Measurements from ENCODE around the gene CCL25. TPM values are rescaled to one million over a fixed set of nuclear protein-coding genes. Genes with fewer than 3 reads are reported as not detected.

Gene CCL25
- total RNA-seq, 2 donors from 2014 or later: 0.60 TPM; not detected in 1

DNA sequence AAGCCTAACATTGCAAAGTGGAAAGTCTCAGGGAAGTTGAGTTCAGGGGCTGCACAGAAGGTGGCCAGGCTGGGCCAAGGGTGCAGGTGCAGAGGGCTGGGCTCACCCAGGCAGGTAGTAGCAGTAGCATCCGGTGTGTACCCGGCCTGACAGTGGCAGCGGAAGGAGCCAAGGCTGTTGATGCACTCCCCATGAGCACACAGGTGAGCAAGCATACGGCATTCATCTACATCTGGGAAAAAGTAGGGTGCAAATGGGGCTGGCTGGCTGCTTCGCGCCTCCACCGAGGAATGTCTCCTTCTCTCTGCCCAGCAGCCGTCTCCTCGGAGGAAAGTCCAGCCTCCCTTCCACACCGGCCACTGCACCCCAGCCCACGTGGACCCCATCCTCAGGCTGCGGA lies 30.6 kb downstream of the CCL25 start:
- DNase-seq (no peak), ATAC-seq (replicated peaks in 1 of 2) (no peak)
- Mint-ChIP-seq H3K36me3 (ENCODE audit: insufficient read depth in 2 of 2) (no peaks in the 10 kb centered on the region), H3K27me3 (ENCODE audit: low read depth) (no peaks in the 10 kb centered on the region), H3K4me3 (no peak overlapping the region), H3K27ac (no peak overlapping the region), H3K4me1 (ENCODE audit: low read depth) (no peaks in the 10 kb centered on the region), H3K9me3 (no peaks in the 10 kb centered on the region)

DNA sequence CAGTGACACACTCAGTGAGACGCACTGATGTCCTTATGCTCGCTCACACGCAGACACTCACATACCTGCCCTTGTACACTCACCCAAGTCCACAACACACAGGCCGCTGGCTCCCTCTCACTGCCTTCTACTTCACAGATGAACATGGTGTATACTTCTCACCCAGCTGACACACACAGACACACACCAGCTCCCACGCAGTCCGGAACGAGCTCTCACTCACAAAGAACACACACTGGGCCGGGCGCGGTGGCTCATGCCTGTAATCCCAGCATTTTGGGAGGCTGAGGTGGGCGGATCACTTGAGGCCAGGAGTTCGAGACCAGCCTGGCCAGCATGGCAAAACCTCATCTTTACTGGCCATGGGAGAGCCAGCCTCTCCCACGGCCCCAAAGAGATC lies 31.6 kb downstream of the CCL25 start:
- H3K27ac Mint-ChIP-seq: no peak overlapping the region
- DNase-seq (no peak), ATAC-seq (replicated peaks in 1 of 2) (no peak)
- H3K9me3 Mint-ChIP-seq: no peaks in the 10 kb centered on the region
- H3K4me3 Mint-ChIP-seq: no peak overlapping the region
- H3K36me3 Mint-ChIP-seq (ENCODE audit: insufficient read depth in 2 of 2): no peaks in the 10 kb centered on the region
- no peaks in the 10 kb centered on the region for H3K4me1 Mint-ChIP-seq (ENCODE audit: low read depth)
- no peaks in the 10 kb centered on the region for H3K27me3 Mint-ChIP-seq (ENCODE audit: low read depth)

DNA sequence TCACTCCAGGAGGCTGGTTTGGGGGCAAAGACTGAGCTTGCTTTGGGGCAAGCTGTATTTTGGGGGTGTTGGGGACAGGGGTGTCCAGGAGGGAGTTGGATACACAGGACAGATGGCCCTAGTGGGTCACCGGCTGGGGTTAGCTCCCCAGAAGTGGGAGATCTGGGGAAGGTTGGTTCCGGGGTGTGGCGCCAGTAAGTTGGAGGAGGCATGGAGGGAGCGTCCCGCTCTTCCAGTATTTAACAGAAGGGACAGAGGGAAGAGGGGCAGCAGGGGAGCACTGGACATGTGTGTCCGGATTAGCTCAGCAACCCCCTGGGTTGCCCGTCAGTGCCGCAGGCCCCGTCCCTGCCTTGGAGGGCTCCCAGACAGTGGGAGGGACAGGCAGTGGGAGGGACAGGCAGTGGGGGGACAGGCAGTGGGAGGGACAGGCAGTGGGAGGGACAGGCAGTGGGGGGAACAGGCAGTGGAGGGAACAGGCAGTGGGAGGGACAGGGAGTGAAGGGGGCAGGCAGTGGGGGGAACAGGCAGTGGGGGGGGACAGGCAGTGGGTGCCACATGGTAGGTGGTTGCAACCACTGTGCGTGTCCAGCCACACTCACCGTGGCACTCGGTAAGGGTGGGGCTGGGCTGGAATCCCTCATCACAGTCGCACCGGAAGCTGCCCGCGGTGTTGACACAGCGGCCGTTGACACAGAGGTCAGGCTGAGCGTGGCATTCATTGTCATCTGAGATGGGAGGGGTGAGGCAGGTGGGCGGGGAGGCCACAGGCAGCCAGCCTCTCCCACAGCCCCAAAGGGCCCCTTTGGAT lies 33.2 kb downstream of the CCL25 start:
- no peaks in the 10 kb centered on the region for H3K36me3 Mint-ChIP-seq (ENCODE audit: insufficient read depth in 2 of 2)
- no peaks in the 10 kb centered on the region for H3K9me3 Mint-ChIP-seq
- H3K27ac Mint-ChIP-seq: no peak overlapping the region
- DNase-seq: no peak
- H3K4me3 Mint-ChIP-seq: no peak overlapping the region
- ATAC-seq (replicated peaks in 1 of 2): no peak
- H3K4me1 Mint-ChIP-seq (ENCODE audit: low read depth): no peaks in the 10 kb centered on the region
- H3K27me3 Mint-ChIP-seq (ENCODE audit: low read depth): no peaks in the 10 kb centered on the region

- ATAC-seq (replicated peaks in 1 of 2) (no peak), DNase-seq (no peak)
- Mint-ChIP-seq H3K27me3 (ENCODE audit: low read depth) (no peaks in the 10 kb centered on the region), H3K4me1 (ENCODE audit: low read depth) (no peaks in the 10 kb centered on the region), H3K4me3 (no peak overlapping the region), H3K9me3 (no peaks in the 10 kb centered on the region), H3K36me3 (ENCODE audit: insufficient read depth in 2 of 2) (no peaks in the 10 kb centered on the region), H3K27ac (no peak overlapping the region)
Observed at GRCh38 chr19:8086849-8087248, 34.3 kb downstream of the CCL25 start.

DNA sequence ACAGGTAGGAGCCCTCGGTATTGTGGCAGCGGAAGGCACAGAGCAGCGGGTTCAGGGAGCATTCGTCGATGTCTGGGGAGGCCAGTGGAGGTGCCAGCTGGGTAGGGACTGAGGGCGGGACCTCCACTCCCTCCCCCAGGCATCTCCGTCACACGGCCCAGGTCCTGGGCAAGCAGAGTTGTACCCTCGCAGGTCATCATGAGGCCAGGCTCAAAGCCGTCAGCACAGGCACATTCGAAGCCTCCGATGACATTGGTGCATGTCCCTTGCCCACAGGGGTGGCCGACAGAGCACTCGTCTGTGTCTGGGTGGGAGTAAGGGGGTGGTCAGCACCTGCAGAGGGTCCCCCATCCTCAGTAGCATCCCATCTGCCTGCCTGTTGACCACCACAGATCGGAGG lies 35.3 kb downstream of the CCL25 start:
- no peaks in the 10 kb centered on the region for H3K9me3 Mint-ChIP-seq
- no peaks in the 10 kb centered on the region for H3K36me3 Mint-ChIP-seq (ENCODE audit: insufficient read depth in 2 of 2)
- ATAC-seq (replicated peaks in 1 of 2) (no peak), DNase-seq (no peak)
- H3K27me3 Mint-ChIP-seq (ENCODE audit: low read depth): no peaks in the 10 kb centered on the region
- no peaks in the 10 kb centered on the region for H3K4me1 Mint-ChIP-seq (ENCODE audit: low read depth)
- H3K4me3 Mint-ChIP-seq: no peak overlapping the region
- H3K27ac Mint-ChIP-seq: no peak overlapping the region

DNA sequence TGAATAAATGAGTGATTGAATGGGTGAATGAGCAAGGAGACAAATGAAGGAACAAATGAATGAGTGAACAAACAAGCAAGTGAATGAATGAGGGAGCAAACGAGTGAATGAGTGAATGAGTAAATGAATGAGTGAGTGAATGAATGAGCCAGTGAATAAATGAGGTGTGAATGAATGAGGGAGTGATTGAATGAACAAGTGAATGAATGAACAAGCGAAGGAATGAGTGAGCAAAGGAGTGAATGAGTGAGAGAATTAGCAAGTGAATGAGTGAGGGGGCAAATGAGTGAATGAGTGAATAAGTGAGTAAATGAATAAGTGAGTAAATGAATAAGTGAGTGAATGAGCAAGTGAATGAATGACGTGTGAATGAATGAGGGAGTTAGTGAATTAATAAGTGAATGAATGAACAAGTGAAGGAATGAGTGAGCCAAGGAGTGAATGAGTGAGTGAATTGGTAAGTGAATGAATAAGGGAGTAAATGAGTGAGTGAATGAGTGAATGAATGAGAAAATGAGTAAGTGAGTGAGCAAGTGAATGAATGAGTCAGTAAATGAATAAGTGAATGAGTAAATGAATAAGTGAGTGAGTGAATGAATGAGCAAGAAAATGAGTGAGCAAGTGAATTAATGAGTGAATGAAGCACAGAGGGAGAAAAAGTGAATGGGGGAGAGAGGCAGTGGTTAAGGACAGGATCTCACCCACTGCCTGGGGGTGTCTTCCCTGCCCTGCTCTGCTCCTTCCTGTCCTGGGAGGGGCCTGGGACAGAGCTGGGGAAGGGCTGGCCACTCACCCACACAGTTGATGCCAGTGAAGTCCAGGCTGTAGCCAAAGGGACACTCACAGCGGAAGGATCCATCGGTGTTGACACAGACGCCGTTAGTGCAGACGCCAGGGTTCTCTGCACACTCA lies 36.4 kb downstream of the CCL25 start:
- Mint-ChIP-seq H3K4me3 (no peak overlapping the region), H3K9me3 (peaks cover 0 to 2% of the 10 kb centered on the region in 2 donors), H3K4me1 (ENCODE audit: low read depth) (no peaks in the 10 kb centered on the region), H3K27me3 (ENCODE audit: low read depth) (no peaks in the 10 kb centered on the region), H3K36me3 (ENCODE audit: insufficient read depth in 2 of 2) (peaks cover 2 to 3% of the 10 kb centered on the region in 2 donors), H3K27ac (no peak overlapping the region)
- ATAC-seq (replicated peaks in 1 of 2) (no peak), DNase-seq (no peak)

GRCh38 chr19:8089664-8090601 lies 37.4 kb downstream of the CCL25 start:
- H3K9me3 Mint-ChIP-seq: peaks cover 2 to 8% of the 10 kb centered on the region in 2 donors
- ATAC-seq (replicated peaks in 1 of 2) (no peak), DNase-seq (no peak)
- no peak overlapping the region for H3K4me3 Mint-ChIP-seq
- H3K4me1 Mint-ChIP-seq (ENCODE audit: low read depth): no peaks in the 10 kb centered on the region
- H3K27ac Mint-ChIP-seq: no peak overlapping the region
- no peaks in the 10 kb centered on the region for H3K27me3 Mint-ChIP-seq (ENCODE audit: low read depth)
- H3K36me3 Mint-ChIP-seq (ENCODE audit: insufficient read depth in 2 of 2): peaks cover 4 to 5% of the 10 kb centered on the region in 2 donors

DNA sequence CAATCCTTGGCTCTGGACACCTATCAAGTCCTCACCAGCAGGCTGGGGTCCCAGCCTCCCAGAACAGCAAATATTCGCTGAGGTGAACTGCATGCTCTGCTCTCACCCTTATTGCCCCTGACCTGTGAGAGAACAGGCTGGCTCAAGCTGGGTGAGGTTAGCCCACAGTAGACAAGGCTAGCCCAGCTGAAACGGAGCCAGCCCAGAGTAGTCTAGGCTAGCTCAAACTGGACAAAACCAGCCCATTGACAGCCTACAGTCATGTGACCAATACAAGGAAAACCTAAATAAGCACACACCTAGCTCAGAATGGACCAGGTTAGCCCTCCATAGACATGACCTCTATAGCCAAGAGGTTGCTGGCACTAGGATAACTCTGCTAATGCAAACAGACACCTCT lies 38.4 kb downstream of the CCL25 start:
- ATAC-seq (replicated peaks in 1 of 2): no peak
- H3K27me3 Mint-ChIP-seq (ENCODE audit: low read depth): no peaks in the 10 kb centered on the region
- no peak for DNase-seq
- H3K27ac Mint-ChIP-seq: no peak overlapping the region
- H3K9me3 Mint-ChIP-seq: peaks cover 2 to 8% of the 10 kb centered on the region in 2 donors
- peaks cover 4 to 5% of the 10 kb centered on the region in 2 donors for H3K36me3 Mint-ChIP-seq (ENCODE audit: insufficient read depth in 2 of 2)
- H3K4me1 Mint-ChIP-seq (ENCODE audit: low read depth): no peaks in the 10 kb centered on the region
- H3K4me3 Mint-ChIP-seq: no peak overlapping the region

DNA sequence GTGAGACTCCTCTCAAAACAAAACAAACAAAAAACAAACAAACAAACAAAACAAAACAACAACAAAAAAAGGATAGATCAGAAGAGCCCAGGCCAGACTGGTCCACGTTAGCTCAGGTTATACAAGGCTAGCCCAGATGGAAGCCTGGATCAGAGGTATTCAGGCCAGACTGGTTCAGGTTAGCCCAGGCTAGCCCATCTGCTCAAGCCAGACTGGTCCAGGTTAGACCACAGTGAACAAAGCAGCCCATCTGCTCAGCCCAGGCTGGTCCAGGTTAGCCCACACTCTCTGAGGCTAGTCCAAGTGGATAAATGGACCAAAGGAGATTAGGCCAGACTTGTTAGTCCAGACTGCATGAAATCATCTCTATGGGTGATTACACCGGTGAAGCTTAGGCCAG lies 41.2 kb downstream of the CCL25 start:
- peaks cover 12% of the 10 kb centered on the region for H3K27me3 Mint-ChIP-seq (ENCODE audit: low read depth)
- no peak overlapping the region for H3K27ac Mint-ChIP-seq
- H3K9me3 Mint-ChIP-seq: peaks cover 2 to 15% of the 10 kb centered on the region in 2 donors
- peaks cover 11 to 13% of the 10 kb centered on the region in 2 donors for H3K36me3 Mint-ChIP-seq (ENCODE audit: insufficient read depth in 2 of 2)
- ATAC-seq (replicated peaks in 1 of 2) (no peak), DNase-seq (no peak)
- H3K4me3 Mint-ChIP-seq: no peak overlapping the region
- no peaks in the 10 kb centered on the region for H3K4me1 Mint-ChIP-seq (ENCODE audit: low read depth)

DNA sequence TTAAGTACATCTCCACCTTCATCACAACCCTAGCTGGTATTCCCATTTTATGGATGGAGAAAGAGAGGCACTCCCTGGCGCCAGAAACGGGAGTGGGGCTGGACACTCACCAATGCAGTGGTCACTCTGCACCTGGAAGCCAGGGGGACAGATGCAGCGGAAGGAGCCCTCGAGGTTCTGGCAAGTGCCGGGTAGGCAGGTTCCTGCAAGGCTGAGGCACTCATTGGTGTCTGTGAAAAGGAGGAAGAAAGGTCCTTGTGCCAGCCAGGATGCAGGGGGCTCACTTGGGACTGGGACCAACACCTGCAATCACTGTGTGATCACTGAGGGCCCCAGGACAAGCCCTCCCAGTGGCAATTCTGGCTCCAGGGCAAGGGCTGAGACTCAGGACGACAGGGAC lies 41.8 kb downstream of the CCL25 start:
- Mint-ChIP-seq H3K27ac (no peak overlapping the region), H3K4me1 (ENCODE audit: low read depth) (no peaks in the 10 kb centered on the region), H3K9me3 (peaks cover 2 to 15% of the 10 kb centered on the region in 2 donors), H3K27me3 (ENCODE audit: low read depth) (peaks cover 12% of the 10 kb centered on the region), H3K4me3 (no peak overlapping the region), H3K36me3 (ENCODE audit: insufficient read depth in 2 of 2) (peaks cover 11 to 13% of the 10 kb centered on the region in 2 donors)
- ATAC-seq (replicated peaks in 1 of 2): no peak
- no peak for DNase-seq

GRCh38 chr19:8095354-8095886 lies 42.9 kb downstream of the CCL25 start:
- no peaks in the 10 kb centered on the region for H3K4me1 Mint-ChIP-seq (ENCODE audit: low read depth)
- ATAC-seq (replicated peaks in 1 of 2): no peak
- H3K36me3 Mint-ChIP-seq (ENCODE audit: insufficient read depth in 2 of 2): peaks cover 11 to 13% of the 10 kb centered on the region in 2 donors
- H3K27me3 Mint-ChIP-seq (ENCODE audit: low read depth): peaks cover 12% of the 10 kb centered on the region
- H3K4me3 Mint-ChIP-seq: no peak overlapping the region
- peaks cover 2 to 15% of the 10 kb centered on the region in 2 donors for H3K9me3 Mint-ChIP-seq
- no peak overlapping the region for H3K27ac Mint-ChIP-seq
- no peak for DNase-seq

- Mint-ChIP-seq H3K27ac (no peak overlapping the region), H3K36me3 (ENCODE audit: insufficient read depth in 2 of 2) (peaks cover 11 to 13% of the 10 kb centered on the region in 2 donors), H3K4me3 (no peak overlapping the region), H3K27me3 (ENCODE audit: low read depth) (peaks cover 12% of the 10 kb centered on the region), H3K9me3 (peaks cover 2 to 15% of the 10 kb centered on the region in 2 donors), H3K4me1 (ENCODE audit: low read depth) (no peaks in the 10 kb centered on the region)
- ATAC-seq (replicated peaks in 1 of 2): no peak
- no peak for DNase-seq
Observed at GRCh38 chr19:8096071-8096470, 43.5 kb downstream of the CCL25 start.
